ENCODE measurements around the gene DOCK3.

Gene DOCK3

GRCh38 chr3:51408813-51409212, 734.1 kb downstream of the DOCK3 start:
- DNase-seq (ENCODE audit: low read depth) = no peak
- no peak for TF ChIP-seq CTCF (conservative IDR thresholded peaks at IDR 0.05; ENCODE audit: low read depth, low read length)
- H3K4me3 ChIP-seq (ENCODE audit: low read length) = no peak overlapping the region

DNA sequence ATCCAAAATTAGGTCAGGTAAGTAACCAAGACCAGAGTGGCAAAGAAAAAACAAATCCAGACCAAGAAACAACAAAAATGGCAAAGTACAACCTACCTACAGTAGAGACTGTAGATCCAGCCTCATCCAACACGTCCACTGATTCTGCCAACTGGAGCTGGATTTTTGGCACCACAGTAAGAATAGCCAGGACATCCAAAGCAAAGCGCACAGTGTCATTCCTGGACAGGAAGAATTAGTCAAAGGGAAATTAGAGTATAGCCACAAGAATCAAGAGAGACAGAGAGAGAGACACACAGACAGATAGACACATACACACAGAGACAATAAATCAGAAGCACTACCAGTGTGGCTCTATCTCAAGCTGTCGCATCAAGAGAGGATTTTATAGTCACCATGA, 747.5 kb downstream of the DOCK3 start:
- TF ChIP-seq CTCF (conservative IDR thresholded peaks at IDR 0.05; ENCODE audit: low read depth, low read length) = no peak
- no peak overlapping the region for H3K4me3 ChIP-seq (ENCODE audit: low read length)
- no peak for DNase-seq (ENCODE audit: low read depth)

- no peak for TF ChIP-seq CTCF (conservative IDR thresholded peaks at IDR 0.05; ENCODE audit: low read depth, low read length)
- H3K4me3 ChIP-seq (ENCODE audit: low read length) = no peak overlapping the region
- no peak for DNase-seq (ENCODE audit: low read depth)
Measured at GRCh38 chr3:51426921-51427320, 752.2 kb downstream of the DOCK3 start.

DNA sequence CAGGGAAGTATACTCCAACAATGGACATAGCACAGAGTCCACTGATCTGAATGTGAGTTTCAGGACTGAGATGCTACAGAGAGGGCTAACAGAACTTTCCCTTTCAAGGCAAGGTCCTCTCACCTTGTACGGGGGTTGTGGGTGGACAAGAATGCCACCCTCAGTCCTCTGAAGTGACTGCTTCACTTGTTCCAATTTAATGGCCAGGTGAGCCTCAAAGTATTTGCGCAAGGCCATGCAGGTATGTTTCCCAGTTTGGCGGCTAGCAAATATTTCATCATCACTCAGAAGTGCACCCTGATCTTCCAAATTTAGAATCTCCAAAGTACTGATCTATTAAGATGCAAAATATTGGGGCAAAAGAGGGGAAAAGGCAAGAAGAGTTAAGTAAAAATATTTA, 754.4 kb downstream of the DOCK3 start:
- DNase-seq (ENCODE audit: low read depth) = no peak
- no peak for TF ChIP-seq CTCF (conservative IDR thresholded peaks at IDR 0.05; ENCODE audit: low read depth, low read length)
- H3K4me3 ChIP-seq (ENCODE audit: low read length) = no peak overlapping the region
